ENCODE data around the gene NUP98. TPM values are rescaled to one million over a fixed set of nuclear protein-coding genes. Genes with fewer than 3 reads are reported as not detected.
"Not testable (repeated sequence)": the region's sequence is repeated elsewhere in the genome, so short reads cannot be mapped to it uniquely, and the experiment has no call there.

NUP98 gene
- polyA plus RNA-seq, 3 donors = 59.2 to 78.2 (median 64.6) TPM

DNA sequence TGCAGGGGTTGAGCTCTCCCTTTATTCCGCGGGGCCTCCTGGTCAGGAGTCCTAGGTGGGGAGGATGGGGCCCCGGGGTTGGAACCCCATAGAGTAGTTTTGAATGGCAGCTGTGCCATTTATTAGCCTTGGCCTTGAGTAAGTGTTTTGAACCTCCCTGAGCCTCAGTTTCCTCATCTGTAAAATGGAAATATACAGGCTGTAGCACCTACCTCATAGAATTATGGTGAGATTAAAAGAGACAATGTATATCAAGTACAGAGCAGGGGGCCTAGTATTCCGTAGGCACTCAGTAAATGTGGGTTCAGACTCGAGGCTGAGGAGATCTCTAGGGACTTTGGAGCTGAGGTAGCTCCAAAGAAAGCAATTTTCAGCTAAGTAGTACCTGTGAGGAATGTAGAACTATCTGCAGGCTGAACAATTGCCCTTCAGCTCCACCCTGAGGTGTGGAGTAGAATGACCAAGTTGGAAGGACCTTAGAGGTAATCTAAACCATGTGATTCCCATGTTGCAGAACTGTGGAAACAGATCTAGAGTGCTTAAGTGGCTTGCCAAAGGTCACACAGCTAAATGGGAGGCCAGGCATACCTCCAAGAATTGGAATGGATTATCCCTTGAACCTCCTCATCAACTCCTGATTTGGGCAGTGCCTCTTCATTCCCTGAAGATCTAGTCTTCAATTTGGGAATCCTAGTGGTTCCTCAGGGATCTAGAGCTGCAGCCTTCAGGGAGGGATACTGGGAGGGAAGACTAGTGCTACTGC lies 11.7 kb upstream of the NUP98 start:
- peak in 3 of 11 donors; percentile 21 to 55 (median 52) for DNase-seq (ENCODE audit: extremely low read depth in 1 of 11, low read depth in 9 of 11, low spot score in 4 of 11)

DNA sequence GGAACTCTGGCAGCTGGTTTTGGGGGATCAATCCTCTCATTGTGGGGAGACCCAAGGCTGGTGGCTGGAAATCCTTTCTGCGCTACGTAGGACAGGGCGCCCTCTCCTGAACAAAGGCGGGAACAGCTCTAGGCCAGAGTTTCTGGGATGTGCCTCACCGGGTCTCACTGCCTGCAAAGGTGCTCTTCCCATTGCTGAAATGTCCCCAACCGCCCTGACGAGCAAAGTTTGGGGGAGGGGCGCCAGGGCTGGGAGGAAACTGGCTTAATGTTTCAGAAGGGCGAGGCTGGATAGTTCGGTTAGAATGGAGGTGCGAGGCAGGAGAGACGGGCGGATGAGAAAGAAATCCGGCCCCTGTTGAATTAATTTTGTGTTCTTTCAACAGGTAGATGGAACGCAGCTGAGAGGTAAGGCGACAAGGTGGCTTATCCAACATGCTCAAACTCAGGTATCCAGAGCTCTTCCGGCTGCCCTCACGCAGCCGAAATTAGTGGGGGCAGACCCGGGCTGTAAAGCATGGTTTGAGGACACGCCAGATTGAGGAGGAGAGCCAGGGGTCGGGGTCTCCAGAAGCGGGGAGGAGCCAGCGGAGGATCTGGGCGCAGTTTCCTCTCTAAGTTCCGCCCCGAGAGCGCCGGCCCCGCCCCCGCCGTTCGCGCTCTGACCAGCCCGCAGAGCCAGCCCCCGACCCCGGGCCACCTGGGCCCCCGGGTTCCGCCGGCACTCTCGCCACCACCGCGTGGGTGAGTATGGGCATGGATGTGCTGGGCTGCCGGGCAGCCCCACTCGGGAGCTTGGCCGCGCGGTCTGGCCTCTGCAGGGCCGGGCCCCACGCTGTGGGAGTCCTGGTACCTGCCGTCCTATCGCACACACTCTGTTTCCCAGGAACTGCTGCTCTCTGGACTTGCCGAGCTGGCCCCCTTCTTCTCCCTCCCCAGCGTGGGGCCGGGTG lies 10.8 kb upstream of the NUP98 start, which contains the start of gene PGAP2:
PGAP2 (plus strand) TSS at position 652 of the 952 bp plus-strand sequence. CDS start 2,700 bp downstream, outside the sequence.
- peak in 8 of 11 donors; percentile 51 to 65 (median 56) for DNase-seq (ENCODE audit: extremely low read depth in 1 of 11, low read depth in 9 of 11, low spot score in 4 of 11)

DNA sequence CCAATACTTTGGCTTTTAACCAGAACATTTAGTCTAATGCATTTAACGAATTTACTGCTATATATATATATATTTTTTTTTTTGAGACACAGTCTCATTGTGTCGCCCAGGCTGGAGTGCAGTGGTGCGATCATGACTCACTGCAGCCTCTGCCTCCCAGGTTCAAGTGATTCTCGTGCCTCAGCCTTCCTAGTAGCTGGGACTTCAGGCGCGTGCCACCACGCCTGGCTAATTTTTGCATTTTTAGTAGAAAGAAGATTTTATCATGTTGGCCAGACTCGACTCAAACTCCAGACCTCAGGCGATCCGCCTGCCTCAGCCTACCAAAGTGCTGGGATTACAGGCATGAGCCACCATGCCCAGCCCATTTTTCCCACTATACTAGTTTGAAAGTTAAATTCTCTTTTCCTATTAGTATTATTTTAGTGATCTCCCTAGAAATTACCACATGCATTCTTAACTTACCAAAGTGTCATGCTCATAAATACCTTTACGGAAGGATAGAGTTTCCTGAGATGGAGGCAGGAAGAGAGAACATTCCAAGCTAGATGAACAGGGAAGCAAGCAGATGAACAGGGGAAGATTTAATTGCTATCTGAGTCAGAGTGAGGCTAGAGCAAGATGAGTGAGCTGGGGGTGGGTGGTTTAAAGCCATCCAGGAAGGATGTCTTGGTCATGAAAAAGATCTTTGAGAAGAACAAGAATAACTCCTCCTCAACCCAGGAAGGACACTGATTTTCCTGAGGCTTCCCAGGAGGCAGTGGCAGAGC lies 6.6 kb upstream of the NUP98 start:
- no peak for DNase-seq (ENCODE audit: extremely low read depth in 1 of 11, low read depth in 9 of 11, low spot score in 4 of 11)

DNA sequence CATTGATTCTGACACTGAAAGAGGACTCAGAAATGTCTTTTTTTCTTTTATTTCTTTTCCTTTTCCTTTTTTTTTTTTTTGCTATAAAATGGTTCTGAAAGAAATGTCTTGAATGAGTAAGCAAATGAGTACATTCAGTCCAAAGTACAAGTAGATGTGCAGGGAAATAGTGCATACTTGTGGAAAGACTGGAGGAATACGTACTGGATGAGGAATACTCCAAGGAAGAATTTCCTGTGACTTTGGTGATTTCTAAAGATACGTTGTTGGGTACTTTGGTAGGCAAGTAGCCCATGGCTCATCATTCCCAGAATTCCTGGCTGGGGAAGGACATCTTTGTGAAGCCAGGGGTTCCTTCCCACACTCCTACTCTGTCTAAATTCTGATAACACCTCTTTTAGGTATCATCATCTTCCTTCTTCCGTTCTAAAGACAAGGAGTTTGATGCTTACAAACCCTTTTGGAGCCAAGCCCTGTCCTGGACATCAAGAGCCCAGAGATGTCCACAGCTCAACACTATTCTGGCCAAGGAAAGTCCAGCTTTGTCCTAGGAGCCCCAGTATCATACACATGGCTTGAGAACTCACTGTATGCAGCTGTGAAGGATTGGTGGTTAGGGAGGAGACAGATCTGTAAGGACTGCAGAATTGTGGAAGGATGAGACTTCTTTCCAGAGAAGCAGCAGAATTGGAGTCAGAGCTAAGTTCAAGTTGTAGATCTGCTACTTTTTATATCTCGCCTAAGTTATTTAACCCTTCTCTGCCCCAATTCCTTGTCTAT lies 4.8 kb upstream of the NUP98 start:
- no peak for DNase-seq (ENCODE audit: extremely low read depth in 1 of 11, low read depth in 9 of 11, low spot score in 4 of 11)

DNA sequence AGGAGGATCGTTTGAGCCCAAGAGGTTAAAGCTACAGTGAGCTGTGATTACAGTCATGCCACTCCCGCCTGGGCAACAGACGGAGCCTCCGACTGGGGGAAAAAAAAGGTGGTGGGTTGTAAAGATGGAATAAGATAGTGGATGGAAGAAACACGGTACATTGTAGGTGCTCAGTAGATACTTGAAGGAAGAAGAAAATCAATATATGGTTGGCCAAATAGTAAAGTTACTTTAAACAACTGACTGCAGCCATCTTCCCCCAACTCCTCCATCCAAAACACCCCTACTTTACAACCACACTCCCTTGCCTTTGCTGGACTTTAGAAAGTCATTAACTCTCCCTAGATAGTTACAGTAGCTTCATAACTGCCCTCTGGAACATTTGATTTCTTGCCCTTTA lies 2.5 kb upstream of the NUP98 start:
- DNase-seq (ENCODE audit: extremely low read depth in 1 of 11, low read depth in 9 of 11, low spot score in 4 of 11) = no peak

DNA sequence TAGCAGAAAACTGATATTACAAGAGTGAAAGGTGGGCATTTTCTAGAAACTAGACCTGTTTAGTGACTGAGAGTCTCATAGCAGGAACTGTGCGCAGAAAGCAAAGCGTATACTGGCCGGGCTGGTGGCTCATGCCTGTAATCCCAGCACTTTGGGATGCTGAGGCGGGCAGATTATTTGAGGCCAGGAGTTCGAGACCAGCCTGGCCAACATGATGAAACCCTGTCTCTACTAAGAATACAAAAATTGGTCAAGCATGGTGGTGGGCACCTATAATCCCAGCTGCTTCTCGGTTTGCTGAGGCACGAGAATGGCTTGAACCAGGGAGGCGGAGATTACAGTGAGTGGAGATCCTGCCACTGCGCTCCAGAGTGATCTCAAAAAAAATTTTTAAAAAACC lies 1.8 kb upstream of the NUP98 start:
- no peak for DNase-seq (ENCODE audit: extremely low read depth in 1 of 11, low read depth in 9 of 11, low spot score in 4 of 11)

DNA sequence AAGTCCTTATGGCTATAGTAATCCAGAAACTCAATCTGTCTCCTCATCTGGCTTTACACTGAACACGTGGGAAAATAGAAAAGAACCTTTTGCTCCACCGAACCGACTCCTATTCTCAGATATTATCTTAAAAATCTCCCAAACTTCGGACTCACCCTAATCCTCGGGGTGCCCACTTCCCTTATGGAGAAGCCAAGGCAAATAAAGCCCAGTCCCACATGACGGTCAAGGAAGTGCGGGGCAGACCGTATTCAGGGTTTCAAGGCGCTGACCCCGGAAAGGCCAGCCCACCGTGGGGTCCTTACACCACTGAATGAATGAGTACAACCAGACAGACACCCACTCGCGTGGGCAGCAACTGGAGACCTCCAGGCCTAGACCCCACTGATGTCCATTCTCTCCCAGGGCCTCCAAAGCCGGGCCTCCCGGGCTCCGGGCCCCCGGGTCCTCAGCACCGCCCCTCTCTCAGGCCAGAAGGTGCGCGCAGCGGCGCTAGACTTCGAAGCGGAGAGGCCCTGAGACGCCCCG lies 489 bp downstream of the NUP98 start:
- peak in 4 of 11 donors; percentile 20 to 53 (median 32) for DNase-seq (ENCODE audit: extremely low read depth in 1 of 11, low read depth in 9 of 11, low spot score in 4 of 11)

DNA sequence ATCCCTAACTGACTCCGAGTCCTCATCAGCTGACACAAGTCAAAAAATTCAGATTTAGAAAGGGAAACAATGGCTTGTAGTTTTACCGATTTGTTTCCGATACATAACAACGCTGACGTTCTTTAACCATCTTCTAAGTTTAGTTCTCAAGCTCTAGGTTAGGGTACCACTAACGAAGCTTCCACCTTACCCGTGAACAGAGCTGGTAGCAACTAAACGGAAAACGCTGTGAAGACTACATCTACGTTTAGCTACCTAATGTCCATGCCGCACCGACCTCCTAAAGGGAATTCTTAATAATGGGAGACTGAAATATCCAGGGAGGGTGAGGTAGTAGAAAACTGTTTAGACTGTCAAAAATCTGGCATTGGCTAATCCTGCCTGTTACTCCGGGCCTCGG lies 1.0 kb downstream of the NUP98 start:
- DNase-seq (ENCODE audit: extremely low read depth in 1 of 11, low read depth in 9 of 11, low spot score in 4 of 11) = no peak

DNA sequence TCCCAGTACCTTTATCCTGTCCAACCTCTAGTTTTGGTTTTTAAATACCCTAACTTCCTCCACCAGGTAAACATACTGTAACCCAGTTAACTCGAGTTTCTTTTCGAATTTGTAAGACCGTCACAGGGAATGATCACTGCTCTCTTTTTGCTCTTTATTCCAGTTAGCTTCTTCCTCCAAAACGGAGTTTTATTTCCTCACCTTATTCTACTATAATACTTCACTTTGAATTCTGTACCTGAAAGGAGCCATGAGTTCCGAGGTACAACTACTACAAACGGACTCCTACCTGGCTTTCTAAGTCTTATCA lies 1.4 kb downstream of the NUP98 start:
- no peak for DNase-seq (ENCODE audit: extremely low read depth in 1 of 11, low read depth in 9 of 11, low spot score in 4 of 11)

DNA sequence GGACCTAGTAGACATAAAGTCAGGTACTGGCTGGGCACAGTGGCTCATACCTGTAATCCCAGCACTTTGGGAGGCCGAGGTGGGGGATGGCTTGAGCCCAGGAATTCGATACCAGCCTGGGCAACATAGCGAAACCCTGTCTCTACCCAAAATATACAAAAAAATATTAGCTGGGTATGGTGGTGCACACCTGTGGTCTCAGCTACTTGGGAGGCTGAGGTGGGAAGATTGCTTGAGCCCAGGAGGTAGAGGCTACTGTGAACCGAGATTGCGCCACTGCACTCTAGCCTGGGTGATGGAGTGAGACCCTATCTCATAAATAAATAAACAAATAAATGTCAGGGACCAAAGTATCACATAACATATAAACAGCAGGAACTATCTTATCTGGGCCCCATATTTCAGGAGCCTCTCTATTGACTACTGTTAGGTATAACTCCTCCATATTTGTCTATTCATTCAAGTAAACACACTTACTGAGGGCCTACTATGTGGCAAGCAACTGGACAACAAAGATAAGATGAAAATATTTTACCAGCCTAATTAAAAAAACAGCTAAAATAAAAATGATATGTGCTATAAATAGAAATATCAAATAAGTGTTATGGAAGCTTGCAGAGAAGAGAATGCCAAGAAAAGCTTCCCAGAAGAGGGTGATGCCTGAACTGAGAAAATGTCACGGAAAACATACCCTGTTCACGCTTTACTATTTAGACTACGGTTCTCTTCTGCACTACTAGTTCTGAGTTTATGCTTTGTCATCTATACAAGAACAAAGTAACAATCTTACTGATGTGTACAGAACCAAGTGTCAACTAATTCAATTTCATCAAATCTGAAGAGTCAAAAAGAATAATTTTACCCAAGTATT lies 2.0 kb downstream of the NUP98 start:
- no peak for DNase-seq (ENCODE audit: extremely low read depth in 1 of 11, low read depth in 9 of 11, low spot score in 4 of 11)

DNA sequence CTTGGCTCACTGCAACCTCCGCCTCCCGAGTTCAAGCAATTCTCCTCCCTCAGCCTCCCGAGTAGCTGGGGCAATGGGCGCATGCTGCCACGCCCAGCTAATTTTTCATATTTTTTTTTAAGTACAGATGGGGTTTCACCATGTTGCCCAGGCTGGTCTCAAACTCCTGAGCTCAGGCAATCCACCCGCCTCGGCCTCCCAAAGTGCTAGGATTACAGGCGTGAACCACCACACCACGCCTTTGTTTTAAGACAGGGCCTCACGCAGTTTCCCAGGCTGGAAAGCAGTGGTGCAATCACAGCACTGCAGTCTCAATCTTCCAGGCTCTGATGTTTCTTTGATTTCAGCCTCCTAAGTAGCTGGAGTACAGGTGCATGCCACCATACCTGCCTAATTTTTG lies 3.0 kb downstream of the NUP98 start:
- DNase-seq (ENCODE audit: extremely low read depth in 1 of 11, low read depth in 9 of 11, low spot score in 4 of 11) = not testable (repeated sequence)

DNA sequence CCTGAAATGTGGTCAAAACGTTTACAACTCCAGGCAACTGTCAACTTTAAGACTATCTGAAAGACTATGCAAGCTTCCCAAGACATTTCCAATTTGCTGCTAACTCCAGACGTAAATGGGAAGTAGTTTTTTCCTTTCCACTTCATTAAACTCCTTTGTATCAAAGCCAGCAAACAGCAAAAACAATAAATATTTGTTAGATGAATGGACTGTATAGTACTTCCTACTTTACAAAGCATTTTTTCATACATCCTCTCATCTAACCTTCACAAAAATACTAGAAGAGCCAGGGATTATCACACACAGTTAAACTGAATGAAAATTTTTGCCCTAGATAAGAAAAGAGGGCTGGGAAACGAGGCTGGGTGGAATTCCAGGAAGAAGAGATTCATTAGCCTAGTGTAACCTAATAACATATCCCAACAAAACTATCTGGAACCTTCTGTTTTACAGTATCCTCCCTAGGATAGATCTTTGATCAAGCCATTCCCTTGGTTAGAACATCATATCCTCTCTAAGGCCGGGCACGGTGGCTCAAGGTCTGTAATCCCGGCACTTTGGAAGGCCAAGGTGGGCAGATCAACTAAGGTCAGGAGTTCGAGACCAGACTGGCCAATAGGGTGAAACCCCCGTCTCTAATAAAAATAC lies 10.4 kb downstream of the NUP98 start:
- DNase-seq (ENCODE audit: extremely low read depth in 1 of 11, low read depth in 9 of 11, low spot score in 4 of 11) = no peak

DNA sequence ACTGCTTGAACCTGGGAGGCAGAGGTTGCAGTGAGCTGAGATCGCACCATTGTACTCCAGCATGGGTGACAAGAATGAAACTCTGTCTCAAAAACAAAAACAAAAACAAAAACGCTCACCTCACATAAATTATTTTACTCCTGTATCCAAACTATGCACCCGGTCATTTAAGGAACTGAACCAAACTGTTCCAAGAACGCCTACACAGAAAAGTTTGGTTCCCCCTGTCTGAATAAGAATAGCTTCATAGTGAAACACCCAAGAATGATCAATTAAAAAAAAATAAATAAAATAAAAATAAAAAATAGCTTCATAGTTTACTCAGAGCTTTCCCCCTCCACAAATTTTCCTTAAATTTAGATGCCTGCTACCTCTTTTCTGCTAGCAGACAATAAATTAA lies 13.7 kb downstream of the NUP98 start:
- DNase-seq (ENCODE audit: extremely low read depth in 1 of 11, low read depth in 9 of 11, low spot score in 4 of 11) = no peak

DNA sequence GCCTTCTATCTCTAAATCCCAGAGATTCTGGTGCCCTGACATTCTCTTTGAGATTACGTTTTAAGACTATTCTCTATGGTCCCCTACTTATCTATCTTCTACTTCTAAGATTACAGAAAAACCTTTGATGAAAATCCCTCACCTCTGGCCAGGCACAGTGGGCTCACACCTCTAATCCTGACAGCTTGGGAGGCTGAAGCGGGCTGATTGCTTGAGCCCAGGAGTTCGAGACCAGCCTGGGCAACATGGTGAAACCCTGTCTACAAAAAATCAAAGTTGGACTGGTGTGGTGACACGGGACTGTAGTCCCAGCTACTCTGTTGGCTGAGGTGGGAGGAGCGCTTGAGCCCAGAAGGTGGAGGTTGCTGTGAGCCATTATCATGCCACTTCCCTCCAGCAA lies 14.4 kb downstream of the NUP98 start:
- no peak for DNase-seq (ENCODE audit: extremely low read depth in 1 of 11, low read depth in 9 of 11, low spot score in 4 of 11)

DNA sequence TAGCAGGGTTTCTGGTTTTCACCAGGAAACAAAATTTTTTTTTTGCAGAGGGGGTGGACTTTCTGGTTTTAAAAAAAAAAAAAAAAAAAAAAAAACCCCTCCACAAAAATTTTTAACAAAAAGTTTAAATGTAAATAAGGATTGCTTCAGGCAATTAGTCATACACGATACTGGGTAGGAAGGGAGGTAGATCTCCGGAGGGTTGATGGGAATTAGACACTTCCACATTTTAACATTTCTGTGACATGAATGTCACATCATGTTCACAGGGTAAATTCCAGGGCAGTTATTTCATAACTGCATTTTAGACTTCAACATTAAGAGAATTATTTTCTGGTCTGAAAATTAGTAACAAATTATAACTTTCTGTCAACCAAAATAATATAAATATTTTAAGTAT lies 15.9 kb downstream of the NUP98 start:
- no peak for DNase-seq (ENCODE audit: extremely low read depth in 1 of 11, low read depth in 9 of 11, low spot score in 4 of 11)

DNA sequence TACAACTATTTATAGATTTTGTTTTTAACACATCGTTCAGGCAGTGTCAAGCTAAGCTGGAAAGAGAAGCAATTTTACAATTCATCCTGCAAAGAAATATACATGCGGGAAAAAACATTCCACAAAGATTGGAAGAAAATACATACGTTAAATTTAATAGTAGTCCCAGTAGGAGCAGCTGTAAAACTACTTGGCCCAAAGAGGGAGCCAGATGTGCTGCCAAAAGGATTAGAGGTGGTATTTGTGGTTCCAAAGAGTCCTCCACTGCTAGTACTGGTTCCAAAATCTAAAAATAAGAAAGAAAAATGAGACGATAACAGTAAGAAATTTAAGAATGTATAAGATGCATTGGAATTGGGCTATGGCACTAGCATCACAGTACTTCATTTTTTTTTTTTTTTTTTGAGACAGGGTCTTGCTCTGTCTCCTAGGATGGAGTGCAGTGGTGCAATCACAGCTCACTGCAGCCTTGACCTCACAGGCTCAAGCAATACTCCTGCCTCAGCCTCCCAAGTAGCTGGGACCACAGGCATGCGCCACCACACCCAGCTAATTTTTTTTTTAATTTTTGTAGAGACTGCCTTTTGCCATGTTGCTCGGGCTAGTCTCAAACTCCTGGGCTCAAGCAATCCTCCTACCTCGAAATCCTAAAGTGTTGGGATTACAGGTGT lies 21.5 kb downstream of the NUP98 start:
- DNase-seq (ENCODE audit: extremely low read depth in 1 of 11, low read depth in 9 of 11, low spot score in 4 of 11) = no peak

DNA sequence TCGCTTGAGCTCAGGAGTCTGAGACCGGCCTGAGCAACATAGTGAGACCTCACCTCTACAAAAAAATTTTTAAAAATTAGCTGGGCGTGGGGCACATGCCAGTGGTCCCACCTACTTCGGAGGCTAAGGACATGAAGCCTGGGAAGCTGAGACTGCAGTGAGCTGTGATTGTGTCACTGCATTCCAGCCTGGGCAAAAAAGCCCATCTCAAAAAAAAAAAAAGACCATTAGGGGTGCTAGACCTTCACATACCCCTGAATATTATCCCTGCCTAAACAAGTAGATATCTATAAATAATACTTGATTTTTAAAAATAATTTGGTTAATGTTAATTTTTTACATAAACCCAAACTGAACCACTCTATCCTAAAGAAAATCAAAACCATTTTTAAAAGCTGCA lies 24.2 kb downstream of the NUP98 start:
- DNase-seq (ENCODE audit: extremely low read depth in 1 of 11, low read depth in 9 of 11, low spot score in 4 of 11) = no peak
